NCI-H1417 (cell line): ENCODE data around the gene FAS.

Experiments
- DNase-seq, 3 experiments: peaks; one replicate each; lab custom pipeline; 2025; lab: John Stamatoyannopoulos, UW

The FAS gene

DNA sequence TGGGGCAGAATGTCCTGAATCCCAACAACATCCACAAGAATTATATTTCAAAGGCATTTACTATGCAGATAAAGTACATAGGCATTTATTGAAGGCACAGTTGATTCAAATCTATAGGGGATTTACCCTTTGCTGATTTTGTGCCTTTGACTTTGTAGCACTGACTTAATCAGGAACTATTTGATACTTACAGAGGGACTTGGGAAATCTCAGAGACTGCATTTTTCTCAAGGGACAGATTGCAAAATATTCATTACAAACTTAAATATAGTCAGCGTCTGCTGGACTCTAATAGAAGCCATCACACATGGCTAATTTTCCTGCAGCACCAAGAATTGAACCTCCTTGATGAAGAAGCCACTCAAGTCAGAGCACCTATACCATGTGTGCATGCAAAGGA lies 44.9 kb downstream of the FAS start:
- no peak for DNase-seq

DNA sequence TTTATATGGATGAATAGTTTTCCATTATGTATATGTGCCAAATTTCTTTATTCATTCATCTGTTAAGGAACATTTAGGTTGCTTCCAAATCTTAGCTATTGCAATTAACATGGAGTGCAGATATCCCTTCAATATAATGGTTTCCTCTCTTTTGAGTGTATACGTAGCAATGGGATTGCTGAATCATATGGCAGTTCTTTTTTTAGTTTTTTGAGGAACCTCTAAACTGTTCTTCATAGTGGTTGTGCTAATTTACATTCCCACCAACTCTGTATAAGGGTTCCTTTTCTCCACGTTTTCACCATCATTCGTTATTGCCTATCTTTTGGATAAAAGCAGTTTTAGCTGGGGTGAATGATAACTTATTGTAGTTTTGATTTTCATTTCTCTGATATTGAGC lies 46.5 kb downstream of the FAS start:
- DNase-seq = no peak

DNA sequence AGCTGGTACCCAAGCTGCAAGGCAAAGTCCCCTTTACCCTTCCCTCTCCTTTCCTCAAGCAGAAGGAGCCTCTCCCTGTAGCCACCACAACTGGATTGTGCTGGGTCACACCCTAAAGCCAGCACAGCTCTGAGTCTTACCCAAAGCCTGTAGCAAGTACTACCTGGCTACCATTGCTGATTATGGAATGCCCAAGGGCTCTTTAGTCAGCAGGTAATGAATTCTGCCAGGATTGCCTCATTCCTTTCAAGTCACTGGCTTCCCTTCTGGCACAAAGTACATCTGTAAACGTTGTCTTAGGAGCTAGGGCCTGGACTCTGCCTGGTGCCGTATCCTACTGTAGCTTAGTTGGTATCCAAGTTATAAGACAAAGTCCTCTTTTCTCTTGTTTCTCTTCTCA lies 52.0 kb downstream of the FAS start:
- DNase-seq = no peak

DNA sequence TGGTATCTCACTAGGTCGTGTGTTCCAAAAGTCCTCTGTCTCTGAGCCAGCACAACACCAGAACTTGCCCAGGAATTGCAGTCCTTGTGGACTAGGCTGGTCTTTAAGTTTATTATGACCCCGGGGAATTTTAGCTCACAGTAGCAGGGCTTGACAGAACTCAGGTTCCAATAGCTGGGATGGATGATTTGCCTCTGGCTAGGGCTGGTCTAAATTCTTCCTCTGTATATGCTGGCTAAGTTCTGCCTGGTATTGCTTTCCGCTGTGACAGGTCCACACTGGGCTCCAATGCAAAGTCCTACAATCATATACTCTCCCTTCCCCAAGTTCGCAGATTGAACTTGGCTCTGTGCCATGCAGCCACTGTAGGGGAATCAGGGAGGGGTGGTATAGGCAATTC lies 52.5 kb downstream of the FAS start:
- peak in 1 of 3 experiments; percentile 1 for DNase-seq

DNA sequence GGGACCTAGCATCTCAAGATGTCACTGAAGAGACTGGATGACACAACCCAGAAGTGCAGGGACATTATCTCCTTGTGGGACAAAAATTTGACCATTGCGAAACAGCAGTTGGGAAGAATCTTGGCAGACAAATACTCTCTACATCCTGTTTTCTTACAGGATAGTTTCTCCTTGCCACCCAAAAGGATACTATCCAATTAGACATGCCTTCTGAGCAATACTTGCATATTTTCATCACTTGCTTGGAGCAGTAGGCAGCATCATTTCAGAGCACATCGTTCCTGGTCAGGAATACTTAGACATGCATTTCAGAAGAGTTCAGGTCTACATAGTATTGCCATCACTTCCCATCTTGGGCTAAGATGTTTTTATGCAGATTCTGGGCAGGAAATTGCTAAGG lies 56.8 kb downstream of the FAS start:
- no peak for DNase-seq

DNA sequence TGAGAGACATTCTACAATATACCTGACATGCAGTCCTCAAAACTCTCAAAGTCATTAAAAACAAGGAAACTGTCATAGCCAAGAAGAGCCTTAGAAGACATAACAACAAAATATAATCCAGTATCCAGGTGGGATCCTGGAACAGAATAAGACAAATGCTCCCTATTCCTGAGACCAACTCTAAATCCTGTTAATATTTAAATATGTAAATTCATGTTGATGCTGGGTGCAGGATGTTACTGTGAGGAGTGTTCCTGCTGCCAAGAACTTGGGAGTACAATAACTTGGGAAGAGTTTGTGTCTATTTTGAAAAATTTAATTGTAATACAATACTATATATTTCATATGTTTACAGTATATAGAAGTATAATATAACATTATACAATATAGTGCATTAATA lies 61.0 kb downstream of the FAS start:
- DNase-seq = no peak

DNA sequence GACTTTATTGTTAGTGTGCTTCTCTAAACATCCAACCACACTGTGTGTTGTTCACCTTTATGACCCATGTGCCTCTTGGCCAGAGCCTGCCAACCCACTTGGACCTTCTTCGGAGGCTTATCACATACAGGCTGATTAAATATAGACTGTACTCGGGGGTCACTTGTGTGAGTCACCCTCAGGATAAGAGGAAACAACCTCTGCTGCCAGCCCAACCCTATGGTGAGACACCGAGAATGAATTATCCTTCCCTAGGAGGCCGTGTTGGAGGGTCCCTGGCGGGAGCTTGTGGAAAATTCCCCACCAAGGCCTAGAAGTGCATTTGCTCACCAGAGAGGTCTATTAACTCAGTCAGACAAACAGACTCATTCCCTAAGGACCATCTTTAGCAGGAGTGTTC lies 63.0 kb downstream of the FAS start:
- DNase-seq = no peak

DNA sequence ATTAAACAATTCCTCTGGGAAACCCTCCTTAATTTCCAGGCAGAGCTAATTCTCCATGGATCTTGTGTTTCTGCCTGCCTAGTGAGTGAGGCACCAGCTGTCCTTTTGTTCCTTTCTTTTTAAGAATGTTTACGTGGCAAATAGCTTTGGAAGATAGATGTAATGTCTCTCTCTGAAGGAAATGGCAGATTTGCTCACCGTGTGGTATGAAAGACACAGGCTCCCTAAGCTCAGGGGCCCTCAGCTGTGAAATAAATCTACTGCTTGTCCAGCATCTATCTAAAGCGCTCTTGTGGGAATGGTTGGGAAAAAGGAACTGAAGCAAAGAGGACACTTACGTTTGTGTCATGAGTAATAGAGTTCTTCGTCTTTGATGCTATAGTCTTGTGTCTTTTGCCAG lies 64.6 kb downstream of the FAS start:
- peak in 1 of 3 experiments; percentile 3 for DNase-seq

DNA sequence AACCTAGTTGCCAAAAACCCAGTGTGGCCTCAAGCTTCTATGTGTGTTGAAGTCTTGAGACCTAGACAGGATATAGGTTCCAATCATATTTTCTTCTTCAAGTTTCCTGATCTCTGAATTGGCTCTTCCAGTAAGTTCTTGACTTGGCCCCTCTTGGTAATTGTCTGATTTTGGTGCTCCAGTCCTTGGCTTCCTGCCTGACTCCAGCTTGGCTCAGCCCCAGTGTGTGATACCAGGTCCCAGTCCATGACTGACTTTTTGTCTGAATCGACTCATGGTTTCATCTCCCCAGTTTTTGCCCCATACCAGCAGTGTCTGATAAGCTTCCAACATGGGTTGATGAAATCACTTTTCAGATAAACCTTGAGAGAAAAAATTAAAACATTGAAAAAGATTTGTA lies 72.3 kb downstream of the FAS start:
- no peak for DNase-seq

DNA sequence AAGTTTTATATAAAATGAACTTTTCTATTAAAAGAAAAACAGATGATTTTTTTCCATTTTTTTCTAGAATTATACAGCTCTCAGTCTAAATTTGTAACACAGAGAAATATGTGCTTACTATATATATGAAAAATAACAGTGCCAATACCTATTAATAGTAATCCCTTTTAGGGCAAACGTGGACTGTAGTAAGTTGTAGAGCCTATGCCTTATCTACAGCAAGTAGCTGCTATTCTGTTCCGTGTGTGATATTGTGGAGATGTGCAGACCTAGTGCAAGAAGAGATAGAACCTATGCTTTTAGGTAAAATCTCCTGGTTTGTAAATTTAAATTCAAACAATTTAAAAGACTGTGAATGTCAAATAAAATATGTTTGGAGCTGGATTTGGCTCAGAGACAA lies 72.9 kb downstream of the FAS start:
- no peak for DNase-seq

DNA sequence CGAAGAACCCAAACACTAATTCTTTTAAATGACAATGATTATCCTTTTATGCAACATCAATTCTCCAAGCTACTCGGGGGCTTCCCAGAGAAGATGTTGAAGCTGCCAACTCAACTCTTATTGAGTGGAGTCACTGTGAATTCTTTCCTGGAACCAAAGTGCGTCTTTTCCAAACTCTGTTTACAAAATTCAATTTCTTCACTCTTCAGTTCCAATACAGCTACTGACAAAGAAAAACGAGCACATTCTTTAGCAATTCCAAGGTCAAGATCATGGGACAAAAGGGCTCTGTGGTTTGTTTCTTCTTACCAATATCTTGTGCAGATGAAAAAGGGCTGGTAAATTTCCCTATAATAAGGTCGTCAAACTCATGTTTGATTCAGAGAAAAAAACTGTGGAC lies 74.2 kb downstream of the FAS start:
- no peak for DNase-seq
